ENCODE measurements around the gene NUDCD3. TPM values are rescaled to one million over a fixed set of nuclear protein-coding genes. Genes with fewer than 3 reads are reported as not detected.
A peak's percentile ranks its signal among the peaks of the same experiment; 100 is the strongest.

Gene NUDCD3
- total RNA-seq, 1 donor from 2014 or later = 55.6 TPM

DNA sequence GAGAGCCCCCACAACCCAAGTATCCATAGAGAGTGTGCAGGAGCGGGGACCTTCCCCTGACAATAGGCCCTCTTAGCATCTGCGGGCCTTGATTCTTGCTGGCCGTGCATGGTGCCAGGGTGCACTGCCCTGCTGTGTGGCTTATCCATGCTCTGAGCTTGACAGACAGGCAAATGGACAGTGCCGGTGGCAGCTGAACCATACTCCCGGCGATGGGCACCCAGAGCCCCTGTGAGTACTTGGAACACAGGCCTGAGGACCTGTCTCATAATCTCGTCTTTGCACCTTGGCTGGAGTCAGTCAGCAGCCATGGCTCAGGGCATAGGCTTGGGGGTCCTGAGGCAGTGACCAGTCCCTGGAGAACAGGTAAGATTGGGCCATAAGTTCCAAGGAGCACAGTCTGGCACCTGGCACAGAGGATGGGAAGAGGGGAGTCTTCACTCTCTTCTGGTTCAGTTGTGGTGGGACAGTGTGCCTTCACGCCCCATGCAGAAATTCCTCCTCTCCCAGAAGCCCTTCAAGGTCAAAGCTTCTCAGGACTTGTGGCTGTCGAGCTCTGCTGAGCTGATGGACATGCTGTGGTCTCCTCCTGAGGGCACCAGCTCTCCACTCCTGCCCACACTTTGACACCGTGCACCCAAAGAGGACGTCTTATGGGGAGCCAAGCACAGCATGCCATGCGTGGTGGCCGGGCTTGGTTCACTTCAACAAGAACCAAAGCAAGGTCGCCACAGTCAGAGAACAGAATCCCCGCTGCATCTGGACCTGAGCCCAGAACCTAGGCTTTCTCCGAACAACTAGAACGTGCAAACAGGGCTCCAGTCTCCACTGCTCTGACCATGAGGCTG lies 105.6 kb downstream of the NUDCD3 start:
- DNase-seq (ENCODE audit: low read depth in 2 of 2) = no peak

DNA sequence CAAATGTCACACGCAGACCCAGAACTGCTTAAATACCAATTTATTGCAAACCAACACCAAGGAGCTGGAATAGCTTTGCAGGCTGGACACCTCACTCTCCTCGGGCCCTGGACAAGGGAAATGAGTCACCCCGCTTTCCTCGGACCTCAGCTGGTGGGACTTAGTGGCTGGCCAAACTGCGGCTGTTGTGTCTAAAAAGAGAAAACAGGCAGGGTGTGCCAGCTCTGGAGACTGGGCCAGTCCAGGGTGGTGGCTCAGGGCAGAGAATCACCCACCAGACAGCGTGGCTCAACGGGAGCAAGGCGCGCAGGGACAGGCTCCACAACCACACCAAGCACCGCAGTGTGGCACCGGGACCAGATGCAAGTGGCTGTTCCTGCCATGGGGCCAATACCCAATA lies 106.9 kb downstream of the NUDCD3 start:
- DNase-seq (ENCODE audit: low read depth in 2 of 2) = peak; percentile 34 to 93

DNA sequence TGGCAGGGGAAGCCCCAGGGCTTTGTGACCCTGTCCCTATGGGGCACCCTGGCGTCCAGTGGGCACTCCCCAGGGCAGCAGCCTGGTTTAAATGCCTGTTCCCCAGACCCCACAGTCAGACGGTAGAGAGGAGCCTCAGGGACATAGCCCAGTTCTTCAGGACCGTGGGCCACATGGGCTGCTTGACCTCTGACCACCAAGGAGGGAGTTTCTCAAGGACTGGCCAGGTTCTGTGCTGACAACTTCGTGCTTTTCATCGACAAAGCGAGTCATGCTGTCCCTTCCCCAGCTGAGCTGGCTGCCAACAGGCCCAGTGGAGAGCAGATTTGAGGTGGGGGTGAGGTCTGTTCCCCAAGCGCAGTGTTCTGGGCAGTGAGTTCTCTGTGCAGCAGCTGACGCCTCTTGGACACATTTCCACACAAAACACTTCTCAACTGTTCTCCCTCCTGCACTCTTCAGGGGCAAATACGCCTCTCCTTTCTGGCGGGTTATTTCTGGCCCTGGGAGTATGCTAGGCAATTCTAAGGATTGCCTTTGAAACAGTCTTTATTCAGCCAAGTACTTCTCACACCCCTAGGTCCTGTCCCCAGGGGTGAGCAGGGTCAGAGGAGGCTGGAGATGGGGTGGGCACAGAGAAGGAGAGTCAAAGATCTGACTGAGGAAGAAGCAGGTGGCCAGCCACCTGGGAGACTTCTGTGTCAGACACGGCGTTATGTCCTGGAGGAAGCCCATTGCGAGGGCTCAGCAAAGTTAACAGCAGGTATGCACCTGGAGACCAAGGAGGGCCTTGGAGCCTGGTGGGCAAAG lies 107.8 kb downstream of the NUDCD3 start:
- no peak for DNase-seq (ENCODE audit: low read depth in 2 of 2)

DNA sequence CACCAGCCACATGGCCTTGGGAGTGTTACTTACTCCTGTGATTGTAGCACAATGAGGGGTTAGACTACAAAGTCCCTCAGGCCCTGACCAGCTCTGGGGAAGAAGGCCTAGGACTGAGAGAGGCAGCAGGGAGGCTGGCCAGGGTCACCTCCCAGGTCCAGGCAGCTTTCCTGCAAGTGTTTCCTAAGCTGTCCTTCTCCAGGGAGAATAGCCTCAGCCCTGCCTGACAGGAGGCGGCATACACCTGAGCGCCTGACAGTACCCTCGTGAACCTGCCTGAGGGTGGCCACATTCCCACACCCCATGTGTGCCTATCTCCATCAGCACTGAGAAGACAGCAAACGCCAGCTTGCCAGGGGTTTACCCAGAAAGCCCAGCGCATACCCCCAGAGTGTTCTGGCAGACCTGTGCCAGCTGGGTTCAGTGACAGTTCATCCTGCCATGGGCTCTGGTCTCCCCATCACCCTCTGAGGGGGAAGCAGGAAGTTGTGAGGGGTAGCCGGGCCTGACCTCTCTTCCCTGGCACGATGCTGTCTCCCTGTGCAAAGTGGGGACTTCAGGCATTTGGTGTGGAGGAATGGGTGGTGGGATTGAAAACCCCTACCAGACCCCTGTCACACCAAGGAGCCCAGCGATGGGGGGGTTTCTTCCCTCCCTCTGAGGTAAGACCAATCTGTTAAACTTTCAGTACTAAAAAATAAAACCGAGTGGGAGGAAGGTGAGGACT lies 108.8 kb downstream of the NUDCD3 start:
- no peak for DNase-seq (ENCODE audit: low read depth in 2 of 2)

DNA sequence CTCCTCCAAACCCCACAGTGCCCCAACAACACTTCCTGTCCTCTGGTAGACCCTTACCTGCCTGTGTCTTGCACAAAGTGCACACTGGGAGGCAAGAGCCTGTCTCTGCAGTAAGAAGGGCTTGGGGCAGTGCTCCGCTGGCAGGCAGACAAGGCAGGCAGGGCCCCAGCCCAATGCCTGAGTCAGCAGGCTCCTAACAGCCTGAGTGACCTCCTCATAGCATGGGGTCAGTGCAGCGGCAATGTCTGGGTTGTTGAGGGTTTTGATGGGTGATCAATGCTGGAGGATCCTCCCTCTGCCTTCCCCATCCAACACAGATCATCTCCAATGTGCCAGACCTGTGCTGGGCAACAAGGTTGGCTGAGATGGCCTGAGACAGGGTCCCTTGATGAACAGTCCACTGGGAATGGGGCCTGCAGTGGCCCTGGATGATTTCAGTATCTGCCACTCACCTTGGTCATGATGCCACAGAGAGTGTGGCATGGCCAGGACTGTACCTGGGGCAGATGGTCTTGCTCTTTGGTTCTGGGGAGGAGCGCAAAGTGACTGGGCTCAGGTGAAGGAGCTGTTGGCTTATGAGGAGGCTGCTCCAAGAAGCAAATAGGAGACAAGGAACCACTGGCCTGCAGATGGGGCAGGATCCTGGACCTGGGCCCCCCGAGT lies 109.5 kb downstream of the NUDCD3 start:
- DNase-seq (ENCODE audit: low read depth in 2 of 2) = no peak

- no peak for DNase-seq (ENCODE audit: low read depth in 2 of 2)
Observed at GRCh38 chr7:44380189-44380830, 110.1 kb downstream of the NUDCD3 start.

GRCh38 chr7:44379366-44380188 lies 110.9 kb downstream of the NUDCD3 start:
- DNase-seq (ENCODE audit: low read depth in 2 of 2) = no peak

GRCh38 chr7:44378744-44379143 lies 111.7 kb downstream of the NUDCD3 start:
- peak in 1 of 2 donors; percentile 90 for DNase-seq (ENCODE audit: low read depth in 2 of 2)

DNA sequence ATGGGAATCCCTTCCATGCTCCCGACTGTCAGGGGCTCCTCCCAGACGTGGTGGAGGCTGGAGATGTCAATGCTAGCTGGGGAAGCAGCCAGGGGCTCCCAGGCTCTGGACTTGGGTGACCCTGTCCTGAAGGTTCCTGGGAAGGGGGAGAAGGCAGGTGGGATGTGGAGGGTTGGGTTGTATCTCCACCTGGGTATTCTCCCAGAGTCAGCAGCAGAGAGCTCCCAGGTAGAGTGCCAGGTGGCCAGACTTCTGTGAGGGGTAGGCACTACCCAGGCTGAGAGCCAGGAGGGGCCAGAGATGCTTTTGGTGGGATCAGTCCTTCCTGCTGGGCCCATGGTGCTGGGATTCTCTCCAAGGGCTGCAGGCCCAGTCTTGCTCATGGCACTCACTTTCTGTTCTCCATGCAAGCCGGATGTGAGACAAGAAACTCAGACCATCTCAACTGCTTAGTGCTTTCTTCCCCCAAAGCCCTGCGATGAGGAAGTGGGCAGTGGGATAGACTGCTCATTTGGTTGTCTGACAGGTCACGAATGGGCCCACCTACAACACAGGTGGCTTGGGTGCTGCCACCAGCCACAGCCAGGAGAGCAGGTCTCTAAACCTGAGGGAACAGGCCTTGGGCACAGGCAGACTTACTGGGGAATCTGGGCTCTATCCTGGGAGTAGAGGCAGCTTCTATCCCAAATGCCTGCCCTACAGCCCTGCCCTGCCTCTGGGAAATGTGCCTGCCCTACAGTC lies 112.6 kb downstream of the NUDCD3 start:
- DNase-seq (ENCODE audit: low read depth in 2 of 2) = no peak

DNA sequence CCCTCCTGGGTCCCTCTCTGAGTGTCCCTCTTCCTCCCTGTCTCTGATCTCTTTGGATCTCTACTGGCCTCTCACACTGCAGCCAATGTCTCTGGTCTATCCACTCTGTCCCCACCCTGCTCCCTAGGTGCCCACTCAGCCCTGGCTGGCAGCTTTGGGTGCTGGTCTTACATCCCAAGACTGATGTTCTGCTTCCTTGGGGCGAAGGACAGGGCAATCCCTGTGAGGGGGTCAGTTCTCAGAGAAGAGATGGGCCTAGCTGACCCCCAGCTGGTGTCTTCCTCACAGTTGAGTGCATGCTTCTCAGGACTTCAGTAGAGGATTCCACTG lies 113.4 kb downstream of the NUDCD3 start:
- no peak for DNase-seq (ENCODE audit: low read depth in 2 of 2)

DNA sequence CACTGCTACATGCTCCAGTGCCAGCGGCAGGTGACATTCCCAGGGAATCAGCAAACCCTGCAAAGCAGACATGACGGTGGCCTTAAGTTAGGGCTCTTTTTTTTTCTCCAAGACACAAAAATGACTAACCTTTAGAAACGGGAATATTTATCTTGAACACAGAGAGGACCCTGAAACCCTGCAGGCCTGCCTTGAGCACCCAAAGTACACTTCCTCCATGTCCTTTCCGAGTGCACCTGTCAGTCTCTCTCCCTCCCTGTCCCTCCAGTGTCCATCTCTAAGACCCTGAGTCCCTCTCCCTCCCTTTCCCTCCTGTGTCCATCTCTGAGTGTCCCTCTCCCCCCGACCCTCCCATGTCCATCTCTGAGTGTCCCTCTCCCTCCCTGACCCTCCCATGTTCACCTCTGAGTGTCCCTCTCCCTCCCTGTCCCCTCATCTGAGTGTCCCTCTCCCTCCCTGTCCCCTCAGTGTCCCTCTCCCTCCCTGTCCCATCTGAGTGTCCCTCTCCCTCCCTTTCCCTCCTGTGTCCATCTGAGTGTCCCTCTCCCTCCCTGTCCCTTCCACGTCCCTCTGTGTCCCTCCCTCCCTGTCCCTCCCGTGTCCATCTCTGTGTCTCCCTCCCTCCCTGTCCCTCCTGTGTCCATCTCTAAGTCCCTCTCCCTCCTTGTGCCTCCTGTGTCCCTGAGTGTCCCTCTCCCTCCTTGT lies 113.9 kb downstream of the NUDCD3 start:
- DNase-seq (ENCODE audit: low read depth in 2 of 2) = no peak

GRCh38 chr7:44375926-44376342 lies 114.5 kb downstream of the NUDCD3 start:
- no peak for DNase-seq (ENCODE audit: low read depth in 2 of 2)

DNA sequence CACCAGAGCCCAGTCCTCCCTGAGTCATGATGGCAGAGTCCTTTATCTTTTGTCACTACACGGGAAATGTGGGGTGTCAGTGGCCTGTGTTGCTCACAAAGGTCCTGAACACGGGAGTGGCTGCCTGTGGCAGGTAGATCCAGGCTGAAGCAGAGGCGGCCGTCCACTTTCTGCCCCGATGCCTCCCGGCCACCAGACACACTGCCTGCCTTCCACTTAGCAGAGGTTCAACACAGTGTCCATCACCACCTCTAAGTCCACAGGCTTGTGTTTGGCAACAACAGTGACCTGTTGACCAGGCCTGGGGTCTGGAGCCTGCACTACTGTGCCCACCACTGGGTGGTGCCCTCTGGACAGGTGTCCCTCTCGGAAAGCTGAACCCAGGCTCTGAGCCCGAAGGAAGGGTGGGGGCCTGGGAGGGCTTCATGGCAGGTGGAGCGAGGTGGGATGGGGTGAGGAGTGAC lies 115.2 kb downstream of the NUDCD3 start:
- DNase-seq (ENCODE audit: low read depth in 2 of 2) = peak in 1 of 2 donors; percentile 58

DNA sequence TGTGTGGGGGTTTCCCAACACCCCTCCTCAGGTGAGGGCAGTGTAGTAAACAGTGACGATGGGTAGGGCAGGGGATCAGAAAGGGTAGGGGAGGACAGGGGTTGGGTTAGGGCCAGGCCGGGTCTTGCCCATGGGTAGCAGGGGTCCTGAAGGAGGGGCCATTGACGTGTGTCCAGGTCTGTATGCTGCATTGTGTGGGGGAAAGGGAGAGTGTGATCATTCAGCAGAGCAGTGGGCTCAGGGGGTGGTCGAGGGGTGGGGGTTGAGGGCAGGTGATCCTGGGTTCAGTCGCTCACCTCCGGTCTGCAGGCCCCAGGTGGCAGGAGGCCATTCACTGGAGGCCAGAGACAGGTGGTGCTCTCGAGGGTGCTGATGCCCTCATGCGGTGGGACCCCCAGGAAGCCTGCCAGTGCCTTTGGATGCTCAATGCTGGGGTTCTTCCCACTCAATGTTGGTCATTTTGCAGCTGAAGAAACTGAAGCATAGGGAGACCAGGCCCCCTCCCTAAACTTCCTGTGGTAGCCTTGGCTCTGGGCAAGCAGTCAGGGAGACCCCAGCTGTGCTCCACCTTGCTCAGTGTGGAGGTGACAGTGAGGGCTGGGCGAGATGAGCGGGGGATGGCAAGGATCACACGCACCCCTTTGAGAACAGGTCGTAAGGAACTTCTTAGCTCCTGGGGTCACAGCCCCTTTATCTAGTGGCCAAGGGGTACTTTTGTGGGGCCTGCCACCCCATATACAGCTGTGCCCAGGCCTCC lies 116.3 kb downstream of the NUDCD3 start:
- no peak for DNase-seq (ENCODE audit: low read depth in 2 of 2)

DNA sequence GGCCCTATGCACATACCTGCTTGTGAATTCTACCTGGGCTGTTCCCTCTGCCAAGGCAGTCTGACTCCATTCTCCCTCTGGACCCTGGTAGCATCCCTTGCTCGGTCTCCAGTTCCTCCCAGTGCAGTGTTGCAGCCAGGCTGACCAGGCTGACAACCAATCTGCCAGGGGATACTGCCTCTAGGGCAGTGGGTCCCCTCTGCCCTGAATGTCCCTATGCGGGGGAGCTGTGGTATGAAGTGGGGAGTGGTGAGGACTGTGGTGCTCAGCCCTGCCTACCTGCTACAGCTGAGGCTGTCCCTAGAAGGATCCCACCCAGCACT lies 117.1 kb downstream of the NUDCD3 start:
- DNase-seq (ENCODE audit: low read depth in 2 of 2) = no peak

- DNase-seq (ENCODE audit: low read depth in 2 of 2) = no peak
Observed at GRCh38 chr7:44372560-44373417, 117.7 kb downstream of the NUDCD3 start.

GRCh38 chr7:44368885-44369284 lies 121.6 kb downstream of the NUDCD3 start:
- peak in 1 of 2 donors; percentile 37 for DNase-seq (ENCODE audit: low read depth in 2 of 2)
